Omental fat pad (tissue), 4 donors: ENCODE data around the gene KIAA2012. TPM values are rescaled to one million over a fixed set of nuclear protein-coding genes. Genes with fewer than 3 reads are reported as not detected.
A peak's percentile ranks its signal among the peaks of the same experiment; 100 is the strongest.

Source experiments
- ATAC-seq: fragments of 150-250 bp; one replicate; pipeline ENCODE4 v1.9.1; 2016; ENCODE audit warnings: mild to moderate bottlenecking, moderate library complexity; ENCODE audit not compliant: low FRiP score
- DNase-seq: peaks from one replicate; pipeline ENCODE4 v3.0.0-alpha.2; 2019; ENCODE audit warnings: low spot score
- total RNA-seq, 4 donors: library from RNA; depleted of rRNA; stranded (reverse); fragments of >200 nt; gene quantifications; one replicate each; pipeline ENCODE4 v1.1.0, GENCODE V29; 2016
- TF ChIP-seq, protein P1 (sequence below), 3 donors: fragments of 450-650 bp; IDR thresholded peaks; one replicate each; pipeline ENCODE4 v1.5.1; 2016 to 2017; ENCODE audit warnings: antibody characterized with exemption in 3 of 3, mild to moderate bottlenecking in 3 of 3, moderate library complexity in 2 of 3

The KIAA2012 gene
- total RNA-seq, 4 donors from 2014 or later, result 0.06 to 0.09 TPM; not detected in 2

DNA sequence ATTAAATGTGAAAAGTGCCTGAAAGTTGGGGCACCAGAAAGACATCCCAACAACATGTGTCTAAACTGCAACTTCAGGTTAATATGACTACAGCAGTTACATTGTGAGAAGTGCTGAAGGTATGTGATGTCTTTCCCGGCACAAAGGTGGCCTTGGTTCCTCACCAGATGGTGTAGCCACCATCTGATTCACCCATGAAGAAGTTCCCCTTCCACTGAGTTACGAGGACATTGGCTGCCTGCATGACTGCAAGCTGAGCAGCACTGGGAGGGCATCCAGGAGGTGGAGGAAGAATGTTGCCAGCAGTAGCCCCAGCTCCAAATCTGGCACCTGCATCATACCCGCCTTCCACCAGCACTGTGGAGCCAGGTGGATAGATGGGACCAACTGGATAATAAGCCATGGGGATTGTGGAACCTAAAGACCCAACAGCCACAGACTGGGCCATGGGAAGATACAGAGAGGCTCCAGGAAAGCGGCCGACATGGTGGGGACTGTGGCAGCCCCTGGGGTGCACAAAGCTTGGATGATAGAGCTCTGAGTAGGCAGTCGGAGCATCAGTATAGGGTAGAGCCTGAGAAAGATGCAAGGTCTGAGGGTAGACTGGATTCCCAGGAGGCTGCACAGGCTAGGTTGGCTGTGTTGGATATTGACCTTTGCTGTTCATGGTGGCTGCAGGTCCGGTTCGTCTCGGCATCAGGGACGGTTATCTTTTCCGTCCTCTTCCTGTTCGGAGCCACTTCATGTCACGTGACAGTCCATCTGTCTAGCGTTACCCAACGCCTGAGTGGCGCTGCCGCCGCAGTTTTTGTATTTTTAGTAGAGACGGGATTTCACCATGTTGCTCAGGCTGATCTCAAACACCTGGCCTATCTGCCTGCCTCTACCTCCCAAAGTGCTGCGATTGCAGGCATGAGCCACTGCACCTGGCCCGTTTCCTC is 128.4 kb downstream of the KIAA2012 start:
- no peak for ATAC-seq
- DNase-seq, result no peak
- TF ChIP-seq, protein P1, sequence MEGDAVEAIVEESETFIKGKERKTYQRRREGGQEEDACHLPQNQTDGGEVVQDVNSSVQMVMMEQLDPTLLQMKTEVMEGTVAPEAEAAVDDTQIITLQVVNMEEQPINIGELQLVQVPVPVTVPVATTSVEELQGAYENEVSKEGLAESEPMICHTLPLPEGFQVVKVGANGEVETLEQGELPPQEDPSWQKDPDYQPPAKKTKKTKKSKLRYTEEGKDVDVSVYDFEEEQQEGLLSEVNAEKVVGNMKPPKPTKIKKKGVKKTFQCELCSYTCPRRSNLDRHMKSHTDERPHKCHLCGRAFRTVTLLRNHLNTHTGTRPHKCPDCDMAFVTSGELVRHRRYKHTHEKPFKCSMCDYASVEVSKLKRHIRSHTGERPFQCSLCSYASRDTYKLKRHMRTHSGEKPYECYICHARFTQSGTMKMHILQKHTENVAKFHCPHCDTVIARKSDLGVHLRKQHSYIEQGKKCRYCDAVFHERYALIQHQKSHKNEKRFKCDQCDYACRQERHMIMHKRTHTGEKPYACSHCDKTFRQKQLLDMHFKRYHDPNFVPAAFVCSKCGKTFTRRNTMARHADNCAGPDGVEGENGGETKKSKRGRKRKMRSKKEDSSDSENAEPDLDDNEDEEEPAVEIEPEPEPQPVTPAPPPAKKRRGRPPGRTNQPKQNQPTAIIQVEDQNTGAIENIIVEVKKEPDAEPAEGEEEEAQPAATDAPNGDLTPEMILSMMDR (IDR thresholded peaks at IDR 0.05), result no peak

DNA sequence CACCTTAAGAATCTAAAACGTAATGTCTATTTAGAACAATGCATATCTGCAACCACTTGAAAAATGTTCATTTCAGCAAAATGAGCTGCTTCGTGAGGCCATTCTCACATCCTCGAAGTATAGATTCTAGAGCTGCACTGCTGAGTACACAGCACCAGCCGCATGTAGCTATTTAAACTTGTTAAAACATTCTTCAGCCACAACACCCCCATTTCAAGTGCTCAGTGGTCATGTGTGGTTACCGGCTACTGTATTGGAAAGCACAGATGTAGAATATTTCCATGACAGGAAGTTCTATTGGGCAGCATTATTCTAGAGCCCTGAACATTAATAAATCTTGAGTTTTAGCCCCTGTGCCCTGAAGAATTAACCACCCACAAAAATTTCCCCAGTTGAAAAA is 130.3 kb downstream of the KIAA2012 start:
- no peak for DNase-seq
- ATAC-seq, result no peak
- TF ChIP-seq, protein P1 (IDR thresholded peaks at IDR 0.05), result no peak

DNA sequence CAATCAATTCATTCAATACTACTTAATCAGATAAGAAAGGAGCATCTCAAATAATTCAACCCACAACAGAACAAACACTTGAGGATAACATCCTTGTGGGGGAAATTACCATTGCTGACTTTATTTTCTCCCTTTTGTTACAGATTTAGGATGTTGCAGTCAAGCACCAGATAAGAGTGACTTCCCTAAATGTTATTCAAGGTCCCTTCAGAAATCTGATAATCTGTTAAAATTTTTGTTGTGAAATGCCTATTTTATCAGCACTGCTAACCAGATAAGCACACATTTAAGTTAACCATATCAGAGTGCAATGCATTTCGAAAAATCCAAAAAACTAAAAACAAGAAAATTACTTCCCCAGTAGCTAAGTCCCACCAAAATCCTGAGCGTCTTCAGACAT is 131.8 kb downstream of the KIAA2012 start:
- ATAC-seq (no peak), DNase-seq (no peak)
- TF ChIP-seq, protein P1 (IDR thresholded peaks at IDR 0.05), result no peak

DNA sequence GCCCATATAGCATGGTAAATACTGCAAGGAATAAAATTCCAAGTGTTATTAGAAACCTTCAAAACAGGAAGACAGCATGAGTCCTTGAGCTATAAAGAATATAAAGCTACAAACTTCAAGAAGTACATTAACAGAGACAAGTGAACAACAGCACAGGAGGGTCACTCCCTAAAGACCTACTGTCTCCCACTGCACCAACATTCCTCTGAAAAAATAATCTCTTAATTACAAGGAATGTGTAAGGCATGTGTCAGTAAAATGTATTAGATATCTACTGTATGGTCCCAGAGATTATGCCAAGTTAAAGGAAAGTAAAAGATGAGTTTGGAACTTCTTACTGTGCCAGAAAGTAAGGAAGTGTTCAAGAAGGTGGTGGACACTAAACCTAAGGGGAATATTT is 135.5 kb downstream of the KIAA2012 start:
- no peak for DNase-seq
- ATAC-seq, result no peak
- TF ChIP-seq, protein P1 (IDR thresholded peaks at IDR 0.05), result no peak

DNA sequence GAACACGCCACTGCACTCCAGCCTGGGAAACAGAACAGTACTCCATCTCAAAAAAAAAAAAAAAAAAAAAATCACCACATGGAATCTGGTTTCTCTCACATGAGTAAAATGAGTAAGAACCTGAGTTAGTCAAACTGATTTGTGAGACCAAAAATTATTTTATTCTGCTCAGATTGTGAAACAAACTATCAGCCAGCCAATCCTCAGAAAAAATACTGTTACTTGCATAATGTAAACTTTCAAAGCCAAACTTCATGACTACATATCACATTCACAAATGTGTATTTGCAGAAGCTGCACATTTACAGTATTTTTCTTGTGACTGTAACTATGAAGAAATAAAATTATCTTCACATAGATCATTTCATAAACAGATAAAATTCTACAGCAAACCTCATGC is 142.1 kb downstream of the KIAA2012 start:
- DNase-seq (no peak), ATAC-seq (no peak)
- TF ChIP-seq, protein P1 (IDR thresholded peaks at IDR 0.05), result no peak

DNA sequence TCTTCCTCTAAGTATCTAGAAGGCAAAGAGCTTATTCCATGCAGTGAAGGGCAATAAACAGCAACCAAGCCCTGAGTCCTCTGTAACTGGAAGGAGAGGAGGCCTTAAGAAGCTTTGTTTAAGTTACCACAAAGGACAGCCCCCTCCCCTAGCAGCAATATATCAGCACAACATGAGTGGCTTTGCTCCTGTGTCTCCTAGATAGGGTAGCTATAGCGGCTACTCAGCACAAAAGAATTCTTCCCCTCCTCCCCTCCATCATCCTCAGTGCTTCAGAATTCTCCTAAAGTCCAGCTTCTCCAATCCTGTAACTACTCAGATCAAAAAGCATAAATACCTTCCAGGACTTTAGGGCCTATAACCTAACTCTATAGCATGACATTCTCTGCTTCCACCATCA is 148.8 kb downstream of the KIAA2012 start:
- no peak for DNase-seq
- ATAC-seq, result no peak
- TF ChIP-seq, protein P1 (IDR thresholded peaks at IDR 0.05), result no peak

DNA sequence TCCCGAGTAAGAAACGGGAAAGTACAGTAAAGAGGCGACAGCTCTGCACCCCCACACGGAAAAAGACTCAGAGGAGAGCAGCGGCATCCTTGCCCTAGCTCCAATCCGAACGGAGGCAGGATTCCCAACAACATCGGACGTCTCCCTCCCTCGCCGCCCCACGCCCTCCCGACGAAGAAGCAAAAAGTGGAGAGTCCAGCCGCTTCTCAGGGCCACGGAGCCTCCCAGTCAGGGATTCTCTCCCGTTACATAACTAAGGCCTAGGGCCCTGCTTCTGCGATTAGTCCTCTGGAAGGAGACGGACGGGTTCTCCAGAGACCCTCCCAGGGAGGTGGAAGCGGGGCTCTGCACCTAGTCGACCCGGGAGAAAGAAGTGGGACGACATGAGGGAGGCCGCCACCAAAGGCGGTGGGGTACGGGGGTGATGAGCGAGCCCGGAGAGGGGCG is 164.8 kb downstream of the KIAA2012 start:
- ATAC-seq, result peak; percentile 55
- TF ChIP-seq, protein P1 (IDR thresholded peaks at IDR 0.05), result no peak
- no peak for DNase-seq
